ENCODE data around the gene TENT5C.

TENT5C gene

DNA sequence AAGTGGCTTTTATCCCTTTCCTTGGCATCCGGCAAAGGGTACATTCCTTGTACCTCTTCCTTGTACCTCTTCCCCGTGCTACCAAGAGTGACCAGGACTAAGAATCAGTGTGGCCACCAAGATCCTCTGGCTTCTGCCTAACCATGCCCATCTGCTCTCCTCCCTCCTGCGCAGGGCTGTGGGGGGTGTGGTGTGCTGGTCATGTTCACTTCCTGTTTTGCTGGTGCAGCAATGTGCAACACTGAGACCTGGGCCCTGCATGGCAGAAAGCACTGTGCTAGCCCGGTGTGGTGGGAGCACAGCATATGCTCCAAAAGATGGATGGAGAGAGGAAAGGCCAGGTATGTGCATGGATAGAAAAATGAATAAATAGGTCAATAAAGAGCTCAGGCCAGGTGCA, 33.3 kb upstream of the TENT5C start:
- in situ Hi-C loops (cut with MboI; ENCODE audit: low sequenced_read_pairs) = no loop called here

DNA sequence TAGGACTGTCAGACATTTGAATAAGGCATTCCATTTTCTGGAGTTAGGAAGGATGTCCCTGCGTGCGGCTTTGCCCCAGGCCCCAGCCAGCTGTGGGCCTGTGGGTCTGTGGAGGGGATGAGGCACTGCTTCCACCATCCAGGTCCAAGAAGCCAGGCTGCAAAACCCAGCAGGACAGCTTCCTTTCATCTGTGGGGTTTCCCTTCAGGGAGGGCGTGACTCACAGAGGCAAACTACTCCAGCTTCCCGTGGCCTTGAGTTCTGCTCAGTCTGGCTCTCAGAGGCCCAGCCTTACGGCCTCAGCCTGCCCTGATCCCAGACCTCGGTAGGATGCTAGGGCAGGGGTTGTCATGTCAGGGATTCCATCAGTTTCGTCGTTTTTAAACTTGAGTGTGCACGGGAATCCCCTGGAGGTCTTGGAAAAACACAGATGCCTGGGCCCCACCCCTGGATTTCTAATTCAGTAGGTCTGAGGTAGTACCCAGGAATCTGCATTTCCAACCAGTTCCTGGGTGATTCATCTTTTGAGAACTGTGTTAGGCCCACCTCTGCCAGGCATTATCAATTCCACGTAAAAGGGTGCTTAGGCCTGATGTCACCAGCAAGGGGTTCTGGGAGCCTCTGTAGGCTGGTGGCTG, 32.3 kb upstream of the TENT5C start:
- in situ Hi-C loops (cut with MboI; ENCODE audit: low sequenced_read_pairs) = no loop called here

DNA sequence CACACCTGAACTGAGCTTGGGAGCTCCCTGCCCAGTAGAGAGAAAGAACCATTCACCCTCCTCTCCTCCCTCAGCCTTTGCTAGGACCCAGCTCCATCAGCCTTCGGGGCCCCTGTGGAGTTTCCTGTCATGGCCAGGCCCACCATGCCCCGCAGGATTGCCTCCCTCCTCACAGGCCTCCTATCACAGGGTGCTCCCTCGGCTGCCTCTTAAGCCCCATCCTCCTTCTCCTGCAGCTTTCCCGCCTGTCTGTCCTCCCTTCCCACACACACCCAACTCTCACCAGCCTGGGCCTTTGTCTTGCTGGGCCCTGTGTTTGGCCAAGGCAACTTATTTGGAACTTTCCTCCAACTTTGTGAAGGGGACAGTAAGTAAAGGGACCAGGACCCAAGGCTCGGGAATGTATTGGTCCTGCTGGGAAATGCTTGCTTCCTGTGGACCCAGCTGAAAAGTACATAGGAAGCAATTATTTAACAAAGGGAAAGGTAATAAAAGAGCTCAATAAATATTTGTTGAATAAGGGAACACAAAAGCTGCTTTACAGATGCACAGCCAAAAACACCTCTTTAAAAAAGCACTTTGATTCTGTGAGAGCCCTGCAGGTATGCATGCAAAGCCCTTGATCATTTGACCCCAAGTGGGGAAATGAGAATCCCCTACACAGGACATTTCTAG, 31.6 kb upstream of the TENT5C start:
- in situ Hi-C loops (cut with MboI; ENCODE audit: low sequenced_read_pairs) = no loop called here

DNA sequence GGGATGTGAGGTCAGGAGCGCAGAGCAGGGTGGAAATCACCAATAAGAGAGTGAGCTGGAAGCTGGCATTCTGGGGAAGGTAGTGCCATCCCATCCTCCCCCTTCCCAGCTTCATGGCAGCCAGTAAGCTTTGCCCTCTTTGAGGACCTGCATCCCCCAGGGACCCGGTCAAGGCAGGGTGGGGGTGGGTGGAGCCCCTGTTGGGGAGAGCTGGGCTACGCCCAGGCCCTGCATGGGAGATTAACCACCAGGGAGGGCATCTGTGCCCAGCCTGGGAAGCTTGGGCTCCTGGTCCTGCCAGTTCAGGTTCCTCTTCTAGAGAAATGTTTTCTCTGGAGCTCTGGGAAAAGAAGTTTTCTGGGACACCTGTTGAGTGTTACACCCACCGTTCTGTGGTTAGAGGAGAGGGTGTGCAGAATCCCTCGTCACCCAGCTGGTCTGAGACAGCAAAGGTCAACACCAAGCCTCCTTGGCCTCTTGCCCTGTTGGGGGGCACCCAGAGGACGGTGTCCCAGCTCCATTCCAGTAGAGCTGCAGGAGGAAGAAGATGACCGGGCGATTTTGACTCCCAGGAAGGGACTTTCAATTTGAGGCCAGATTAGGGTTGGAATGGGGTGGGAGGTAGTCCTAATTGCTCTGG, 30.1 kb upstream of the TENT5C start:
- in situ Hi-C loops (cut with MboI; ENCODE audit: low sequenced_read_pairs) = no loop called here

DNA sequence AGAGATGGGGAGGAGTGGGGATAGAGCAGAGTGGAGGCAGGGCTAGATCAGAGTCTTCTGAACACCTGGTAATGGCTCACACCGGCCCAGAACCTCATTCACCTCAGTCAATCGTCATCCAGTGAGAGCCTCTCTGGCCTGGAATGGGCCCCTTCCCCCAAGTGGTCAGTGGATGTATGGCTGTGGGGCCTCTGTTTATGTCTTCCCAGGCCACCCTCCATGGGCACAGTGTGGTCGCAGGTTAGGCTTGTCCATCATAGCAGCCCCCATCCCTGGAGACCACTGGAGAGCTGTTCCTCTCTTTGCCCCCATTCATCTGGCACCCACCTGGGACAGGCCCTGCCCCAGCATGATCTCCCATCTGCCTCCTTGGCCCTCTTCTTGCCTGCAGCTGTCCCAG, 29.6 kb upstream of the TENT5C start:
- in situ Hi-C loops (cut with MboI; ENCODE audit: low sequenced_read_pairs) = no loop called here

DNA sequence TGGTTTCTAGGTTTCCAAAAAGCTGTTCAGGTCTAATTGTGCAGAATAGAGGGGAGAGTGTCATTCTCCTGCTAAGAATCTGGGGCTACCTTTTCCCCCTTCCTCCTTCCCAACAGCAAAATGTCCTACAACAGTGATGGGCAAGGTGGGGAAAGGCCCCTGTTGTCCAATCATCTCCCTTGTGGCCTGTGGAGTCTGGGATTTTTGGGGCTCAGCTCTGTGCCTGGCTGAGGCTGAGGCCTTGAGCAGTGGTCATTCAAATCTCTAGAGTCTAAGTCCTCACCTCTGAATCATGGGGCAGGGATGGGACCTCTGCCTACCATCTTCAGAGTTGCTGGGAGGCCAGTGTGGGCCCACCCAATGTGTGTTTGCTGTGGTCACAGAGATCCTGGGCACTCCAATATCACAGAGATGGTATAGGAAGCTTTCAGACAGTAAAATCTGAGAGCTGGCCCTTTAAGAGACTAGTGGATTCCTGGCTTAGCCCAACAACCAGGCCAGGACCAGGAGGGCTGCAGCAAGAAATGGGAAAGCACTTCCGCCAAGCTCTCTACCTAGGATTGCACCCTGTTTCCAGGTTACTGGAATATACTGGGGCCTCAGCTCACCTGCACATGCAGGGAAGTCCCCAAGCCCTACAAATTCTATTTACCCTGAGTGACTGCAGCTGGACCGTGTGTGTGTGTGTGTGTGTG, 28.5 kb upstream of the TENT5C start:
- in situ Hi-C loops (cut with MboI; ENCODE audit: low sequenced_read_pairs) = no loop called here

DNA sequence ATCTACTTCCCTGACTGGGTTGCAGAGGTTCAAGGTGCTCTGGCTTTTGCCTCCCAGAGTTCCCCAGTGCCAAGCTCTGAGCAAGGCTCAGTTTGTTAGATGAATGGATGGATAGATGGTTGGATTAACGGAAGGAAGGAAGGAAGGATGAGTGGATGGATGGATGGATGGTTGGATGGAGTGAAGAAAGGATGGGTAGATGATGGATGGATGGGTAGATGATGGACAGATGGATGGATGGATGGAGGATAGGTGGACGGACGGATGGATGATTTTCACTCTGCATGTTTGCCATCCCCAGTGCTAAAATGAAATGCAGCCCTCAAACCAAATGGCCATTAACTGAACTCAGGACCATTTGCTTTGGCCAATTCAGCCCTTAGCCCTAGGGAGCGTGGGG, 27.4 kb upstream of the TENT5C start:
- in situ Hi-C loops (cut with MboI; ENCODE audit: low sequenced_read_pairs) = no loop called here

DNA sequence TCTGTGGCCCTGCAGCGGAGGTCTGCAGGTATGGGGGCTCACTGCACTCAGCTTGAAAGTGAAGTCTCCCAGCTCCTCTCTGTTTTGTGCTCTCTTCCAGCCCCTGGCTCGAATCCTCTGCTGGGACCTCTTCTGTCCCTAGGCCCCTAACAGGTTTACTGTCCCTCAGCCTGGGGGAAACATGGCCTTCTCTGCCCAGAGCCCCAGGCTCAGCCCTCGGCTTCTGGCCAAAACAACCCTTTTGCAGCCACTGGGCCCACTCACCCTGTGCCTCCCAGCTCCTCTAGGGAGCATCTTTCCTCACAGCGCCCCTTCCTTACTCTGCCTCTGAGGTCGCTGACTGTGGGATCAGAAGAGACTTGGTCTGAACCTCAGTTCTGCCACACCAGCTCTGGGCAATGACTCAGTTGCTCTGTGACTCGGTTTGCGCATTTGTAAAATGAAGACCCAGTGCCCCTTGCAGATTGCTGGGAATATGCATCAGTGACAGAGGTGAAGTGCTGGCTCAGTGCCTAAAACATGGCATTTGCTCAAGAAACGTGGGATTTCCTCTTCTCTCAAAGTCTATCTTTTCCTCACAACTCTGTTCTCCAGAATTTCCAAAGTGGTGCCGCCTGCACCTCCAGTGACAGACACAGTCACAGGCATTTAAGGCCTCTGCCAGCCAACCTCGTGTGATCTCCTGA, 26.5 kb upstream of the TENT5C start:
- in situ Hi-C loops (cut with MboI; ENCODE audit: low sequenced_read_pairs) = no loop called here

DNA sequence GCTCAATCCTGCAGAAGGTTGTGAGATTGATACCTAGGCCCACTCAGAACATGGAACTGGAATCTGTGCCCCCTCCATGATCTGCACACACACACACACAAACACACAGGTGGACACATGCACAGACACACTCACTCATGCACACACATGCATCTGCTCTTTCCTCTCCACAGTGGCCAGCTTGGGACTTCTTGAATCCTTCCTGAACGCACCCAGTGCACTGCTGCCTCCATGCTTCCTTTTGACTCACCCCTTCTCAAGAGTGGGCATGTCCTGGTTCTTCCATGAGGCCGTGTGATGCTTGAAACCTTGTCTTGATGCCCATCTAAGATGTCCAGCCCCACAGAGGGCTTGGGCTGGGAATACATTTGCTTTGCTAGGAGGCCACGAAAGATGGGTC, 25.4 kb upstream of the TENT5C start:
- in situ Hi-C loops (cut with MboI; ENCODE audit: low sequenced_read_pairs) = no loop called here

DNA sequence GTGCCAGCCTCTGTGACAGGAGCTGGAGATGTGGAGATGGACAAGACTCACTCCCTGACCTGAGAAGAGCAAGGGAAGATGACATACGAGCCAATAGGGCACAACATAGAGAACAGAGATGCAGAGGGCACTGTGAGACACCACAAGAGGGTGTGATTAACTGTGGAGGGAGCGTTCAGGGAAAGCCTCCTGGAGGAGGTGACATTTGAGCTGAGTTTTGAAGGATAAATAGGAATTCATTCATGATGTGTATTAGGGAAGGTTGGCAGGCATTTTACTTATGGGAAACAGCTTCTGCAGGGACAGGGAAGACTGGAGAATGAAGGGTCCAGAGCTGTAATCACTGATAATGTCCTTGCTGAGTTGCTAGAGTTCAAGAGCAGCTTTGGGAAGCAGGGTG, 25.0 kb upstream of the TENT5C start:
- in situ Hi-C loops (cut with MboI; ENCODE audit: low sequenced_read_pairs) = no loop called here

DNA sequence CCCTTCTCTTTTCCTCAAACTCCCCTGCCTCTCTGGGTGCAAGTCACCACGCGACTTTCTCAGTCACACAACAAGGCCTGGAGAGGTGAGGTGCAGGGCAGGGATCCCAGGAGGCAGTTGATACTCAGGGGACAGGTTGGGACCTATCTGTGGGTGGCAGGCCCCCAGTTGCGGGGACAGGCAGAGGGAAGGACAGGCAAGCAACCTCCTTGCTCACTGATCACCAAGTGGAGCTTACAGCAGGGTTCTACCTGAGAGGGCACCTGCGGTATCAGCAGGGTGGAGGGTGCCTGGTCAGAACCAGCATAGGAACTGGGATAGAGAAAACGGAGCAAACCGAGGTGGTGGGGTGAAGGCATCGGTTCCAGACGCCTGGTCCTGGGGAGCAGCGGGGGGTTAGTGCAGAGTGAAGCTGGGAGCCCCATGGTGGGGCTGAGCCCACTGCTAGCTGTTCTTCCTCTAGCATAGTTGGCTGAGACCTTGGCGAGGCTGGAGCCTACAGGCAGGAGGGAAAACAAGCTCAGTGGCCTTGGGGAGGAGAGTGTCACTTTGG, 24.4 kb upstream of the TENT5C start:
- in situ Hi-C loops (cut with MboI; ENCODE audit: low sequenced_read_pairs) = no loop called here

DNA sequence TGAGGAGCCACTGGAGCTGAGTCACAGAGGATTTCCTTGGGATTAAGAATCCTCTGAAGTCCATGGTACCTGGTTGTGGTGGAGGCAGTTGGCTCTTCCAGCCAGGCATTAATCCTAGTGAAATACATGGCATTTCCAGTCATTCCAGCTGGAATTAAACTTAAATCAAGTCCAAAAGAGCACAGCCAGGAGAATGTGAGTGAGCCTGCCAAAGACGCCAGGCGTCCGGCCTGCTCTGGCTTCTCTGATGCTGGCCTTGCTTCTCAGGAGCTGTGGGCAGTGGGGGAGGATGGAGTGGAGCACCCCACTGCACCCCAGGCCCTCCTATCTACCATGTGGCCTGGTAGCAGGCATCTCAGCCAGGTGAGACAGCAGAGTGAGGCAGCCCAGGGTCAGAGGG, 23.4 kb upstream of the TENT5C start:
- in situ Hi-C loops (cut with MboI; ENCODE audit: low sequenced_read_pairs) = no loop called here

DNA sequence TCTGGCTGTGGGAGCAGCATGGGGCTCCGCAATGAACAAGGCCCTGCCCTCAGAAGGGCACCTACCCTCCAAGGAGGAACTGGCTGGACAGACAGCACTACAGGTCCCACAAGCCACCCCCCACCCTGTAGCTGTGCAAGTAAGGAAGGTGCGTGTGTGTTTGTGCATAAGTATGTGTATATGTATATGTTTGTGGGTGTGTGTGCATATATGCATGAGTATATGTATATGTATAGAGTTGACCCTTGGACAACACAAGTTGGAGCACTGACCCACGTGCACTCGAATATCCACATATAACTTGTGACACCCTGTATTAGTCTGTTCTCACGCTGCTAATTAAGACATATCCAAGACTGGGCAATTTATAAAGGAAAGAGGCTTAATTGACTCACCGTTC, 22.6 kb upstream of the TENT5C start:
- in situ Hi-C loops (cut with MboI; ENCODE audit: low sequenced_read_pairs) = no loop called here

DNA sequence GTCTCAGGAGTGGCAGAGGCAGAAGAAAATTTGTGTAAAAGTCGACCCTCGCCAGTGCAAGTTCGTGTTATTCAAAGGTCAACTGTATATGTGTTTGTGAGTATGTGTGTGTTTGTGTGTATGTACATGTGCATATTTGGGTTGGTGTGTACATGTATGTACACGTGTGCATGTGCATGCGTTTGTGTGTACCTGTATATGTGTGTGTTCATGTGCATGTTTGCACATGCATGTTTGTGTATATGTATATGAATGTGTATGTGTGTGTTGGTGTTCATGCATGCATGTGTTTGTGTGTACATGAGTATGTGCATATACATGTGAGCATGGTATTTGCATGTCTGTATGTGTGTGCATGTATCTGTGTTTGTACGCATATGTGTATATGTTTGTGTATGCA, 21.7 kb upstream of the TENT5C start:
- in situ Hi-C loops (cut with MboI; ENCODE audit: low sequenced_read_pairs) = no loop called here

DNA sequence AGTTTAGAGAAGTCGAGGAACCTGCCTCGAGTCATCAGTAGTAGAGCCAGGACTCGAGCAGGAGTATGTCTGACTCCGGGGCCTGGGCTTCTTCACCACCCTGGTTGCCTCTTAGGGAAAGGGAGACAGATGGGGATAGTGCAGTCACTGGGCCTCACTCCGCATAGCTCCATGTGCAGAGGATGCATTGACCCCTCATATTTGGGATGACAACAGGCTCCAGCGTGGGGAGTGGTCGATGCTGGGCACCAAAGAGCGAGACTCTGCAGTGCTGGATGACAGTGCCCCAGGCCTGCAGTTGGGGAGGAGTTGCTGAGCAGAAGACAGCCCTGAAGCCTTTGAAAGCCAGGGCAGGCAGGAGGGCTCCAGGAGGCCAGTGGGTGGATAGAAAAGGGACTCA, 20.8 kb upstream of the TENT5C start:
- in situ Hi-C loops (cut with MboI; ENCODE audit: low sequenced_read_pairs) = no loop called here

DNA sequence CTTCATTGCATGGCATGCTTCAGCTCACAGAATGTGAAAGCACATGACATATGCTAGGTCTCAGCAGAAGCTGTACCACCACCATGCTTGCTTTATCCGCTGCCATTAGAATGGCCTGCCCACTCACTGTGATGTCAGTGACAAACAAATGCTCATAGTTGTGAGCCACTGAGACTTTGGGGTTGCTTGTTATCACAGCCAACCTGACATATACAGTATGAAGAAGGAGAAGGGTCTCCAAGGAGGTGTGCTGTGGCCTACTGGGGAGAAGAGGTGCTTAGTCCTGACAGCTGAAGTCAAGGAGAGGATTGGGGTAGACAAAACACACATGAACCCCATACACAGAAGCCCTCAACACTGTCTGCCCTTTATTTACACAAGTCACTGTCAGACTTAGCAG, 19.5 kb upstream of the TENT5C start:
- in situ Hi-C loops (cut with MboI; ENCODE audit: low sequenced_read_pairs) = no loop called here

DNA sequence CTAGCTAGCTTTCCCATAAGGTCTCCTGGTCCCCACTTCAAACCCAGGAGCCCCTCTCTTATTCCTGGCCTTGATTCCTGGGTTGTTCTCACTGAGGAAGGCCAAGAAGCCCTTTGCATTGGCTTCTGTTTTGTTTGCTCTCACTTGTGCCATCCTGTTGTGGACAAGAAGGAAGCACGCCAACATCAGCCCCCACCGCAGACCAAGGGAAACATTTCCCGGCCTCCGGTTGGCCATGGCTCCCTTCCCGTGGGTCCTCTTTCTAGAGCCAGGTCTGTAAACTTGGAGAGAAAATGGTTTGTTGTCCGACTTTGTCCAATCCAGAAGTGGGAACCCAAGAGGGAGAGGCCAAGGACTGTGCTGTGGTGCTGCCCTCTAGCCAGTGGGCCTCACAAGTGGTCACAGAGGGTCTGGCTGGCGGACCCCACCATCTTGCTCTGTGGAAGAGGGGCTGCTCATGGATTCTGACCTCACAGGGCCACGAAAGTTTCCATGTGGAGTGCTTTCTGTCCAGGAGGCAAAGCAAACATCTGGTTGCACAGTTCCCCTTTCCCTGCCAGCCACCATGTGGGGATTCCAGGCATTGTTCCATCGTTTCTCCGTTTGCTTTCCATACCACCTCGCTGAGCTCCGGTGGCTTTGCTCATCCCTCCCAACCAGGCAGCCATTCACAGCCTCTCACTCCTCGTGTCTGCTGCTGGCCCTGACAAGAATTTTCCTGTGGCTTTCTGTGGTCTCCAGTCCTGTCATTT, 18.9 kb upstream of the TENT5C start:
- in situ Hi-C loops (cut with MboI; ENCODE audit: low sequenced_read_pairs) = no loop called here

DNA sequence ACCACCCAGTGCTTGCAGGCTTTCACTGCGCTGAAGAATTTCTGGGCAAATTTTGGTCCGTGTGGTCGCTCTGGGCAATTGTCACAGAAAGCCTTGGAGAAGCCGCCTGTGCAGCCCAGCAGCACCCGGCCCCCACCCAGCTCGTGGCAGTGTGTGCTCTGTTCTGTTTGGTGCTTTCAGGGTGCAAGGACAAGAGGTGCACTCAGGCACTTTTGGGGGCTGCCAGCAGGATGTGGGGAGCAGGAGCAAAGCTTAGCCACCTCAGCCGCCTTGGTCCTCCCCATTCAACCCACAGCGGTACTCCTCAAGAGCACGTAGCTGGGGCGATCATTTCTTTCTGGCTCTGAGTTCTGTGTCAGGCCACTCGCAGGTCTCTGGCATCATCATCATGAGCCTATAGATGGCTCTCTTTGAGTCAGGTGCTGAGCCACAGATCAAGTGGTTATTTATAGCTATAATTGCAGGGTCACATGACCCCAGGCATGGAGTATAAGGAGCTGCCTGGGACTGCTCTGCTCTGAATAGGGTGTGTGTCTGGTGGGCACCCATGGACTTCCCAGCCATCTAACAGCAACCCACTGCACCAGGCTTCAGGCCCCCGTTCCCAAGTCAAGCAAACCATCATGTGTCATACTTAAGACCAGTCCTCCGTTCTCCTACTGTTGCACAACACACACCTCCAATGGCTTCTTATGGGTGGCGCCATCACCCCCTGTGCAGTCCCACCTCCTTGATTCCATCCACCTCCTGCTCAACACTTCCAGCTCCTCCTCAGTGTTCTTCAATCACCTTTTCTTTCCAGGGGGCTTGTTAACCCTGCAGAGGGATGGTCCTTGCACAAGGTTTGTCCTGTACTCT, 18.1 kb upstream of the TENT5C start:
- in situ Hi-C loops (cut with MboI; ENCODE audit: low sequenced_read_pairs) = no loop called here

DNA sequence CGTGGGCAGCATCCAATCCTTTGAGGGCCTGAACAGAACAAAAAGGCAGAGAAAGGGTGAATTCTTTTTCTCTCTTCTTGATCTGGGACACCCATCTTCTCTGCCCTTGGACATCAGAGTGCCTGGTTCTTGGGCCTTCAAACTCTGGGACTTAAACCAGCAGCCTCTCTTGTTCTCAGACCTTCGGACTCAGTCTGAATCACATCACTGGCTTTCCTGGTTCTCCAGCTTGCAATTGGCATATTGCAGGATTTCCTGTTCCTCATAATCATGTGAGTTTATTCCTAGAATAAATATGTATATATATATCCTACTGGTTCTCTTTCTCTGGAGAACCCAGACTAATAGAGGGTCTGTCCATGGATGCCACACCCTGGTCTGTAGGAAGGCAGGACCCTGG, 16.3 kb upstream of the TENT5C start:
- in situ Hi-C loops (cut with MboI; ENCODE audit: low sequenced_read_pairs) = no loop called here
